Caco-2 (cell line): ENCODE data around the gene BIRC5. TPM values are rescaled to one million over a fixed set of nuclear protein-coding genes. Genes with fewer than 3 reads are reported as not detected.
A peak's percentile ranks its signal among the peaks of the same experiment; 100 is the strongest.

Experiments
- BruUV-seq: library from RNA; stranded (reverse); fragments of 400-500 nt; replicated peaks from 2 replicates; lab custom pipeline; 2021; lab: Mats Ljungman, UMichigan
- CTCF ChIA-PET: fragments of 300-600 bp; sonication (Branson Sonifier 250); formaldehyde crosslinking; loops from one replicate; lab custom pipeline; 2022; ENCODE audit warnings: antibody characterized with exemption; lab: Charles Lee
- POLR2A ChIA-PET: fragments of 300-600 bp; sonication (Branson Sonifier 250); formaldehyde crosslinking; loops from one replicate; lab custom pipeline; 2022; ENCODE audit warnings: antibody characterized with exemption; lab: Charles Lee
- DNase-seq, 2 experiments: peaks; one replicate each; pipeline versions ENCODE4 v3.0.0 to v3.0.0-alpha.2; 2020 to 2022
- H3K27me3 ChIP-seq: replicated peaks from 2 replicates; pipeline ENCODE4 v1.6.0; 2011; ENCODE audit warnings: low read length; ENCODE audit not compliant: control insufficient read depth, insufficient read depth
- H3K36me3 ChIP-seq: 2 replicates; pipeline ENCODE4 v1.5.1; 2011; ENCODE audit warnings: low read length; ENCODE audit not compliant: control insufficient read depth, insufficient read depth
- H3K4me1 ChIP-seq: fragments of 250-450 bp; sonication (Bioruptor Pico); 2 replicates; pipeline ENCODE4 v1.5.1; 2020; ENCODE audit warnings: mild to moderate bottlenecking
- H3K4me3 ChIP-seq: 2 replicates; pipeline ENCODE4 v1.5.1; 2011; ENCODE audit warnings: low read depth, mild to moderate bottlenecking, control low read depth, low read length
- H3K9me3 ChIP-seq: fragments of 250-450 bp; sonication (Bioruptor Pico); 2 replicates; pipeline ENCODE4 v1.5.1; 2020; ENCODE audit warnings: mild to moderate bottlenecking, moderate library complexity
- H3K27ac Mint-ChIP-seq: one replicate; pipeline ENCODE4 v1.8.0; 2022; ENCODE audit warnings: mixed read lengths; ENCODE audit not compliant: unreplicated experiment
- H3K27me3 Mint-ChIP-seq: one replicate; pipeline ENCODE4 v1.8.0; 2022; ENCODE audit warnings: mixed read lengths; ENCODE audit not compliant: insufficient read depth, unreplicated experiment
- H3K36me3 Mint-ChIP-seq: one replicate; pipeline ENCODE4 v1.8.0; 2022; ENCODE audit warnings: mild to moderate bottlenecking, mixed read lengths; ENCODE audit not compliant: insufficient read depth, unreplicated experiment
- H3K4me1 Mint-ChIP-seq: one replicate; pipeline ENCODE4 v1.8.0; 2022; ENCODE audit warnings: low read depth, mixed read lengths; ENCODE audit not compliant: unreplicated experiment
- H3K4me3 Mint-ChIP-seq: one replicate; pipeline ENCODE4 v1.8.0; 2022; ENCODE audit warnings: mild to moderate bottlenecking, moderate library complexity, mixed read lengths; ENCODE audit not compliant: unreplicated experiment
- H3K9me3 Mint-ChIP-seq: one replicate; pipeline ENCODE4 v1.8.0; 2022; ENCODE audit warnings: mixed read lengths; ENCODE audit not compliant: unreplicated experiment
- intact Hi-C: fragments of 100-400 bp; cut with micrococcal nuclease; formaldehyde crosslinking; loops from one replicate; pipeline ENCODE4 v1.10.0; 2022; ENCODE audit not compliant: unreplicated experiment
- total RNA-seq: library from RNA; stranded (reverse); gene quantifications from 2 replicates; pipeline ENCODE4 v1.2.3, GENCODE V29; 2022
- TF ChIP-seq, protein P1 (sequence below), 2 experiments: fragments of 200-600 bp in 1 of 2; IDR thresholded peaks; 1 replicate in 1 of 2; 2 replicates in 1 of 2; pipeline versions ENCODE4 v1.5.1 to v1.8.0; 2011 to 2022; ENCODE audit warnings: antibody characterized with exemption in 1 of 2, control low read depth in 1 of 2, inconsistent platforms in 1 of 2, low read depth in 1 of 2, low read length in 1 of 2, mild to moderate bottlenecking in 1 of 2, moderate library complexity in 1 of 2; ENCODE audit not compliant: insufficient read depth in 1 of 2, severe bottlenecking in 1 of 2, unreplicated experiment in 1 of 2

The BIRC5 gene
- total RNA-seq, 1 experiment from 2014 or later = 88.8 TPM

DNA sequence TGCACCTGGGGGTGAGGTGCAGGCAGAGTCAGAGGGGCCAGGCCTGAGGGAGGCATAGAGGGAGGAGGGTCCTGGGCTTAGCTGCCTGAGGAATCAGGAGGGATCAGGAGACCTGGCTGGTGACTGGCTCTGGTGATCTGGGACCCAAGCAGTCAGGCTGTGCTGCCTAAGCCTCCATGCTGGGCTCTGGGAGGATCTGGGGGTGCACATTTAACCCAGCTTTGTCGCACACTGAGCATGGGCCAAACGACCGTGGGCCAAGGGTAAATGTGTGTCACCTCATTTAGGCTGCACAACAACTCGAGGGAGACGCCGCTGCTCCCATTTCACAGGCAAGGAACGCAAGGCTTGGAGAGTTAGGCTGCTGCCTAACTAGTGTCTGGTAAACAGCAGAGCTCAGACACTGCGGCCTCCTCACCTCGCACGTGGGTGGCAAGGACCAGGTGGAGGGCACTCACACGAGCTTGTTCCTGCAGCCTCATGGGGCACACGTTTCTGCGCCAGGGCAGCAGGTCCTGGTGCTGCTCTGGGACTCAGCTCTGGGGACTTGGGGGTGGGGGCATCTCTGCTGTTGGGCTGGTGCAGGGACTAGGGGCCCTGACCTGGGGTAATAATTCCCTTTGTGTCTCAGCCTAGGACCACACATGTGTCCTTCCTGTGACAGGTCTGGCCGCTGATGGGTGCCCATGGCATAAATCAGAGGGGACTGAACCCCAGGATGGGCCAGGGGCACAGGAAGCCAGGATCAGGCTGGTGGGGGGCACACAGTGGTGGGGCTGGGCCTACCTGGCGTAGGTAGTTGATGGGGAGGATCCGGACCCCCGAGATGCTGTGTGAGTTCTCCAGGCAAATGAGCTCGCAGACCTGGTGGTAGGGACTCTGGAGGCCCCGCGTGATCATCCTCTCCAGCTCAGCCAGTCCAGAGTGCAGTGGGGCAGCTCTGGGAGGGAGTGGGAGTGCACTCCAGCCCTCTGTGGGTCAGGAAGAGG is 36.1 kb downstream of the BIRC5 start:
- DNase-seq = no peak
- Mint-ChIP-seq H3K36me3 (peaks cover 6% of the 10 kb centered on the region), H3K4me1 (peaks cover 19% of the 10 kb centered on the region), H3K4me3 (no peak overlapping the region), H3K27ac (peak overlapping the region; percentile 45), H3K9me3 (peaks cover 8% of the 10 kb centered on the region), H3K27me3 (no peaks in the 10 kb centered on the region)
- Histone ChIP-seq H3K4me3 (no peak overlapping the region), H3K4me1 (peaks cover 13% of the 10 kb centered on the region), H3K36me3 (no peaks in the 10 kb centered on the region), H3K9me3 (no peaks in the 10 kb centered on the region), H3K27me3 (no peaks in the 10 kb centered on the region)
- ChIA-PET CTCF (interaction anchor here (0.6 to 3.0 kb wide), 17 partner anchors 9 to 171 kb away, joined by 3 to 30 read pairs (median 4); partner anchors contain the start of genes AFMID and TK1), POLR2A (interaction anchor here (0.6 to 1.0 kb wide), 3 partner anchors 63 to 172 kb away, joined by 3 read pairs; partner anchors contain the start of genes AFMID and TK1)
- no TSS peak for BruUV-seq
- TF ChIP-seq, protein P1, sequence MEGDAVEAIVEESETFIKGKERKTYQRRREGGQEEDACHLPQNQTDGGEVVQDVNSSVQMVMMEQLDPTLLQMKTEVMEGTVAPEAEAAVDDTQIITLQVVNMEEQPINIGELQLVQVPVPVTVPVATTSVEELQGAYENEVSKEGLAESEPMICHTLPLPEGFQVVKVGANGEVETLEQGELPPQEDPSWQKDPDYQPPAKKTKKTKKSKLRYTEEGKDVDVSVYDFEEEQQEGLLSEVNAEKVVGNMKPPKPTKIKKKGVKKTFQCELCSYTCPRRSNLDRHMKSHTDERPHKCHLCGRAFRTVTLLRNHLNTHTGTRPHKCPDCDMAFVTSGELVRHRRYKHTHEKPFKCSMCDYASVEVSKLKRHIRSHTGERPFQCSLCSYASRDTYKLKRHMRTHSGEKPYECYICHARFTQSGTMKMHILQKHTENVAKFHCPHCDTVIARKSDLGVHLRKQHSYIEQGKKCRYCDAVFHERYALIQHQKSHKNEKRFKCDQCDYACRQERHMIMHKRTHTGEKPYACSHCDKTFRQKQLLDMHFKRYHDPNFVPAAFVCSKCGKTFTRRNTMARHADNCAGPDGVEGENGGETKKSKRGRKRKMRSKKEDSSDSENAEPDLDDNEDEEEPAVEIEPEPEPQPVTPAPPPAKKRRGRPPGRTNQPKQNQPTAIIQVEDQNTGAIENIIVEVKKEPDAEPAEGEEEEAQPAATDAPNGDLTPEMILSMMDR (IDR thresholded peaks at IDR 0.05; ENCODE audit: insufficient read depth in 1 of 2, low read depth in 1 of 2, low read length in 1 of 2, severe bottlenecking in 1 of 2, unreplicated experiment in 1 of 2) = no peak
- intact Hi-C loops = loop anchor here (1.0 to 2.0 kb wide), 2 partner anchors 137 to 172 kb away; no protein-coding TSS in a partner anchor

DNA sequence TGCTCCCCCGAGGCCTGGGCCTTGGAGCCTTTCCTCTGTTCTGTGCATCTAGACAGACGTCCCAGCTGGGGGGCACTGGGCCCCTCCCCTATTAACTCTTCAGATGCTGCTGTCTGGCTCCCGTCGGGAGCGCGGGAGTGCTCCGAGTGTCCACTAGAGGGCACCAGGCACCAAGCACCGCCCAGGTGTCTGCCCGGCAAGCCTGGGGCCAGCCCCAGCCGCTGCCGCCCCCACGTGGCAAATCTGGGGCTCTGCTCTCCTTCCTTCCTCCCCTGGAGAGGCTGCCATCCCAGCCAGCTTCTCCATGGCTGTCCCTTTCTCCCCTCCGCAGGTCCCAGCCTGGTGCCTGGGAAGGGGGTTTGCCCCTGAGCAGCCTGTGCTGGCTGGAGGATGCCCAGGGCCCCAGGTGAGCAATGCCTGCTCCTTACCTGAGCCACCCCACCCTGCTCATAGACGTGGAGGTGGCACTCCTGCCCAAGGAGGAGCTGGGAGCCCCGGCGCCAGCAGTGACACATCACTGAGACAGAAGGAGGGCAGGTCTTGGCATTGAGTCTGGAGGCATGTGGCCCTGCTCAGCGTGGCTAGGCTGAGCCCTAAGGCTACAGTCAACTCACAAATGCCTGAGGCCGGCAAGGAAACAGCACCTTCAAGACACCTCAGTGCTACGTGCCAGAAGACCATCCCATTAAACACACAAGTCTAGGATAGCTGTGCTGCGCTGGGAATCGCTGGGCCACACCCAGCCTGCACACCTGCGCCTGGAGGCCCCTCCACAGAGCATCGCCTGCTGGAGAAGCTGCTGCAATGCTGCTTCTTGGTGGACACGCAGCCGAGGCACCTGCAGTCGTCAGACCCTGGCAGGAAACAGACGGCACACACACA is 37.1 kb downstream of the BIRC5 start:
- H3K4me3 Mint-ChIP-seq = no peak overlapping the region
- peaks cover 21% of the 10 kb centered on the region for H3K4me1 Mint-ChIP-seq
- no TSS peak for BruUV-seq
- H3K27me3 Mint-ChIP-seq = no peaks in the 10 kb centered on the region
- H3K27me3 ChIP-seq = no peaks in the 10 kb centered on the region
- no peaks in the 10 kb centered on the region for H3K9me3 Mint-ChIP-seq
- POLR2A ChIA-PET = interaction anchor here (0.6 to 1.4 kb wide), 4 partner anchors 64 to 293 kb away, joined by 3 read pairs; partner anchors contain the start of genes AFMID, TK1 and TNRC6C
- TF ChIP-seq, protein P1 (IDR thresholded peaks at IDR 0.05; ENCODE audit: insufficient read depth in 1 of 2, low read depth in 1 of 2, low read length in 1 of 2, severe bottlenecking in 1 of 2, unreplicated experiment in 1 of 2) = peak; percentile 99
- H3K4me3 ChIP-seq = no peak overlapping the region
- H3K36me3 ChIP-seq = no peaks in the 10 kb centered on the region
- H3K9me3 ChIP-seq = no peaks in the 10 kb centered on the region
- peaks cover 17% of the 10 kb centered on the region for H3K4me1 ChIP-seq
- H3K27ac Mint-ChIP-seq = peak overlapping the region; percentile 45
- H3K36me3 Mint-ChIP-seq = peaks cover 6% of the 10 kb centered on the region
- intact Hi-C loops = loop anchor here (1.0 to 2.0 kb wide), 2 partner anchors 138 to 171 kb away; no protein-coding TSS in a partner anchor
- peak; percentile 87 to 93 for DNase-seq
- CTCF ChIA-PET = interaction anchor here (0.5 to 3.0 kb wide), 25 partner anchors 10 to 190 kb away, joined by 3 to 30 read pairs (median 4); partner anchors contain the start of genes AFMID and TK1
